SK-N-SH (cell line): Measurements from ENCODE around the gene TFIP11.

Experiments
- CTCF ChIP-seq: fragments of 200-600 bp; sonication (generic); IDR thresholded peaks from 2 replicates; pipeline ENCODE4 v1.6.1; 2017; ENCODE audit warnings: antibody characterized with exemption, mild to moderate bottlenecking, moderate library complexity
- ELF1 ChIP-seq: IDR thresholded peaks from 2 replicates; pipeline ENCODE4 v1.4.0; 2012
- EP300 ChIP-seq, 2 experiments: IDR thresholded peaks; 2 replicates each; pipeline versions ENCODE4 v1.4.0 to v1.6.1; 2012; ENCODE audit warnings: borderline replicate concordance in 1 of 2, low read depth in 1 of 2, low read length in 1 of 2
- GATA2 ChIP-seq: sonication (generic); formaldehyde crosslinking; IDR thresholded peaks from 2 replicates; pipeline ENCODE4 v1.5.0; 2020; ENCODE audit warnings: mild to moderate bottlenecking, missing genetic modification reagents
- IRF3 ChIP-seq: fragments of 150-350 bp; IDR thresholded peaks from 2 replicates; pipeline ENCODE4 v1.6.1; 2016; ENCODE audit warnings: mild to moderate bottlenecking, low read depth, low read length
- MXI1 ChIP-seq: IDR thresholded peaks from 2 replicates; pipeline ENCODE4 v1.6.1; 2012; ENCODE audit warnings: mild to moderate bottlenecking, low read depth, low read length, improper control_type of control experiment
- NFIC ChIP-seq: IDR thresholded peaks from 2 replicates; pipeline ENCODE4 v1.4.0; 2012; ENCODE audit warnings: borderline replicate concordance
- POLR2AphosphoS5 ChIP-seq: IDR thresholded peaks from 2 replicates; pipeline ENCODE4 v1.6.1; 2012; ENCODE audit warnings: low read depth, low read length
- TAF1 ChIP-seq: IDR thresholded peaks from 2 replicates; pipeline ENCODE4 v1.6.1; 2012; ENCODE audit warnings: low read depth, mild to moderate bottlenecking, low read length, moderate library complexity, borderline replicate concordance
- USF2 ChIP-seq: fragments of 150-350 bp; IDR thresholded peaks from 2 replicates; pipeline ENCODE4 v1.6.1; 2017; ENCODE audit warnings: antibody characterized with exemption, low read length, low read depth, borderline replicate concordance

GRCh38 chr22:26442086-26442756 is 70.1 kb downstream of the TFIP11 start:
- no peak for TF ChIP-seq CTCF
- no peak for TF ChIP-seq EP300 (IDR thresholded peaks at IDR 0.05; ENCODE audit: borderline replicate concordance in 1 of 2, low read depth in 1 of 2, low read length in 1 of 2)
- no peak for TF ChIP-seq POLR2AphosphoS5
- no peak for TF ChIP-seq NFIC
- no peak for TF ChIP-seq TAF1
- TF ChIP-seq IRF3 = no peak
- no peak for TF ChIP-seq USF2
- no peak for TF ChIP-seq GATA2 (CRISPR knock-in tag)
- TF ChIP-seq MXI1 = no peak
- TF ChIP-seq ELF1 = no peak
